Measurements from ENCODE around the gene PDHA1.

Gene PDHA1

DNA sequence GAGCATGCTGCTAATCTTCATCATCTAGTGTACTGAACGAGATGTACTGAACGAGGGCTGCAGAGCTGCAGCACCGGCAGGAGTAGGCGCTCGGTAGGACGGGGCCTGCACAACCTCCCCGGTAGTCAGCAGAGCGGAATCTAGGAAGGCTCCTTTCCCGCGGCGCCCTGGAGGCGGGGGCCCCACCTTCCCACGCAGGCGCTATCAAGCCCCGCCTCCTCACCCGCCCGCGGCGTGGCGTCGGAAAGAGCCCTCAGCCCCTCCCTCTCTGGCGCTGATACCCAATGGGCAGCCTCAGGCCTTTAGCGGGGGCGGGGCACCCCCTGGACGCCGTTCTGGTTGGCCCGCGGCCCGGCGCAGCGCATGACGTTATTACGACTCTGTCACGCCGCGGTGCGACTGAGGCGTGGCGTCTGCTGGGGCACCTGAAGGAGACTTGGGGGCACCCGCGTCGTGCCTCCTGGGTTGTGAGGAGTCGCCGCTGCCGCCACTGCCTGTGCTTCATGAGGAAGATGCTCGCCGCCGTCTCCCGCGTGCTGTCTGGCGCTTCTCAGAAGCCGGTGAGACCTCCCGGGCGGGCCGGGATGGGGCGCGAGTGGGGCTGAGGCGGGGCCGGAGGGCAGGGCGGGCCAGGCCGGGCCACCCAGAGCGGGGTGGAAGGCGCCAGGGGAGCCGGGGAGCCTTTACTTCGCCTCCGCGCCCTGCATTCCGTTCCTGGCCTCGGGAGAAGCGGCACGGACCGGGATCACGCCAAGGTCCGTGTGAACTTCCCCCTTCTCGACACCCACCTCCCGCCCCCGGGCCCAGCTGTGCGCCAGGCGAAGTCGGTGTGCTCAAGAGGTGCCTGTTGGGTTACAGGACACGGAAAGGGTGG lies at the start of gene PDHA1:
Gene PDHA1, plus strand, starts transcription at position 393 of the 874 bp plus-strand sequence. Its CDS starts 111 bp downstream, at position 504.
- H3K9me3 ChIP-seq (ENCODE audit: control insufficient read depth, insufficient read depth, low read length) = peaks cover 2% of the 10 kb centered on the region
- peak within 1 kb of the TSS; percentile 53 for H3K9ac ChIP-seq (ENCODE audit: low read depth, low read length)
- H3K27me3 ChIP-seq (ENCODE audit: control insufficient read depth, insufficient read depth, low read length) = no peaks in the 10 kb centered on the region
- peak within 1 kb of the TSS; percentile 77 for H3K27ac ChIP-seq (ENCODE audit: low read depth, low read length)
- peak within 1 kb of the TSS; percentile 77 for H3K4me3 ChIP-seq (ENCODE audit: low read depth, low read length)
- H3K36me3 ChIP-seq (ENCODE audit: control insufficient read depth, insufficient read depth, low read length) = no peaks in the 10 kb centered on the region
- no peaks in the 10 kb centered on the region for H3K4me1 ChIP-seq (ENCODE audit: control insufficient read depth, insufficient read depth, low read length)

GRCh38 chrX:19303256-19303880 lies 40.4 kb upstream of the PDHA1 start:
- H3K36me3 ChIP-seq (ENCODE audit: control insufficient read depth, insufficient read depth, low read length) = no peaks in the 10 kb centered on the region
- no peaks in the 10 kb centered on the region for H3K27me3 ChIP-seq (ENCODE audit: control insufficient read depth, insufficient read depth, low read length)
- H3K9ac ChIP-seq (ENCODE audit: low read depth, low read length) = no peak overlapping the region
- no peaks in the 10 kb centered on the region for H3K4me1 ChIP-seq (ENCODE audit: control insufficient read depth, insufficient read depth, low read length)
- no peak overlapping the region for H3K4me3 ChIP-seq (ENCODE audit: low read depth, low read length)
- no peak overlapping the region for H3K27ac ChIP-seq (ENCODE audit: low read depth, low read length)
- H3K9me3 ChIP-seq (ENCODE audit: control insufficient read depth, insufficient read depth, low read length) = peaks cover 5% of the 10 kb centered on the region; the same call in 1 of the 2 replicates

GRCh38 chrX:19326567-19326966 lies 17.2 kb upstream of the PDHA1 start:
- no peak overlapping the region for H3K4me3 ChIP-seq (ENCODE audit: low read depth, low read length)
- no peak overlapping the region for H3K9ac ChIP-seq (ENCODE audit: low read depth, low read length)
- H3K27ac ChIP-seq (ENCODE audit: low read depth, low read length) = no peak overlapping the region
- H3K4me1 ChIP-seq (ENCODE audit: control insufficient read depth, insufficient read depth, low read length) = no peaks in the 10 kb centered on the region
- H3K27me3 ChIP-seq (ENCODE audit: control insufficient read depth, insufficient read depth, low read length) = no peaks in the 10 kb centered on the region
- H3K9me3 ChIP-seq (ENCODE audit: control insufficient read depth, insufficient read depth, low read length) = peaks cover 11% of the 10 kb centered on the region; the same call in 1 of the 2 replicates
- H3K36me3 ChIP-seq (ENCODE audit: control insufficient read depth, insufficient read depth, low read length) = no peaks in the 10 kb centered on the region

DNA sequence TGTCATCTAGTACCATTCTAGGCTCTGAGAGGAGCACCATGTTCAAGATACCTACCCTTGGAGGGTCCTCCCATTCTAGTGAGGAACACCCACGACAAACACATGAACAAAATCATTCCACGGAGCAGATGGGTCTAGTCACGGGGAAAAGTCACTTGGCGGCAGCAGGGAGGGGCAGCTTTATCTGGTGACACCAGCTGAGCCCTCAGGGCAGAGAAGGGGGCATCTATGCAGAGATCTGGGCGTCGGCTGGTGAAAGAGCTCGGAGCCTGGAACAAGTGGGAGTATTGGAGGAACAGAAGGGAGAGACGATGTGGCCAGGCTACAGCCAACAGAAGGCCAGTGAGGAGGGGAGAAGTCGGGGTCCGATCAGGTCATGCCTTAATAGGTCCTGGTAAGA lies 11.9 kb upstream of the PDHA1 start:
- peaks cover 41% of the 10 kb centered on the region for H3K9me3 ChIP-seq (ENCODE audit: control insufficient read depth, insufficient read depth, low read length)
- no peaks in the 10 kb centered on the region for H3K36me3 ChIP-seq (ENCODE audit: control insufficient read depth, insufficient read depth, low read length)
- H3K4me3 ChIP-seq (ENCODE audit: low read depth, low read length) = no peak overlapping the region
- H3K9ac ChIP-seq (ENCODE audit: low read depth, low read length) = no peak overlapping the region
- H3K27ac ChIP-seq (ENCODE audit: low read depth, low read length) = no peak overlapping the region
- no peaks in the 10 kb centered on the region for H3K27me3 ChIP-seq (ENCODE audit: control insufficient read depth, insufficient read depth, low read length)
- H3K4me1 ChIP-seq (ENCODE audit: control insufficient read depth, insufficient read depth, low read length) = no peaks in the 10 kb centered on the region; the same call in 1 of the 2 replicates

DNA sequence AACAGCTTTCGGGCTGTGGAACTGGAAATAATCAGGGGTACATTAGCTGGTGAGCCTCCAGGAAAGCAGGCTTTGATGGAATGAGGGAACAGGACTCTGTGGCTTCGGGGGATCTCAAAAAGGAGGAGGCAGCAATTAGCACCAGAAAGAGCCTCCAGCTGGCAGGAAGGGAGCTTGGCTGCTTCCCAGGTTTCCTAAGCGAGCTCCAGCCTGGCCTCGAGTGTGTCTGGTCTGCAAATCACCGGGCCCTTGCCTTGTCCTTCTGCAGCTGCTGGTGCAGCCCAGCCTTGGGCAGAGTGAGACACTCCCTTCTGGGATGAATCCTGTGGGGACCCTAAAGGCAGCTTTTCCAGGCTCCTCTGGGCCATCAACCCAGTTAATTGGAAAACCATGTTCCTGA lies 10.7 kb upstream of the PDHA1 start:
- Histone ChIP-seq H3K9ac (ENCODE audit: low read depth, low read length) (no peak overlapping the region), H3K4me3 (ENCODE audit: low read depth, low read length) (no peak overlapping the region), H3K36me3 (ENCODE audit: control insufficient read depth, insufficient read depth, low read length) (no peaks in the 10 kb centered on the region), H3K4me1 (ENCODE audit: control insufficient read depth, insufficient read depth, low read length) (no peaks in the 10 kb centered on the region; the same call in 1 of the 2 replicates), H3K27ac (ENCODE audit: low read depth, low read length) (no peak overlapping the region), H3K9me3 (ENCODE audit: control insufficient read depth, insufficient read depth, low read length) (peaks cover 43% of the 10 kb centered on the region), H3K27me3 (ENCODE audit: control insufficient read depth, insufficient read depth, low read length) (no peaks in the 10 kb centered on the region)

GRCh38 chrX:19334945-19335626 lies 8.6 kb upstream of the PDHA1 start:
- H3K27me3 ChIP-seq (ENCODE audit: control insufficient read depth, insufficient read depth, low read length) = no peaks in the 10 kb centered on the region
- no peak overlapping the region for H3K9ac ChIP-seq (ENCODE audit: low read depth, low read length)
- no peaks in the 10 kb centered on the region; the same call in 1 of the 2 replicates for H3K4me1 ChIP-seq (ENCODE audit: control insufficient read depth, insufficient read depth, low read length)
- H3K4me3 ChIP-seq (ENCODE audit: low read depth, low read length) = no peak overlapping the region
- H3K9me3 ChIP-seq (ENCODE audit: control insufficient read depth, insufficient read depth, low read length) = peaks cover 45% of the 10 kb centered on the region
- H3K36me3 ChIP-seq (ENCODE audit: control insufficient read depth, insufficient read depth, low read length) = no peaks in the 10 kb centered on the region
- H3K27ac ChIP-seq (ENCODE audit: low read depth, low read length) = no peak overlapping the region

GRCh38 chrX:19342331-19342906 lies 1.3 kb upstream of the PDHA1 start:
- Histone ChIP-seq H3K9me3 (ENCODE audit: control insufficient read depth, insufficient read depth, low read length) (peaks cover 2% of the 10 kb centered on the region), H3K27me3 (ENCODE audit: control insufficient read depth, insufficient read depth, low read length) (no peaks in the 10 kb centered on the region), H3K36me3 (ENCODE audit: control insufficient read depth, insufficient read depth, low read length) (no peaks in the 10 kb centered on the region), H3K4me3 (ENCODE audit: low read depth, low read length) (no peak overlapping the region), H3K4me1 (ENCODE audit: control insufficient read depth, insufficient read depth, low read length) (no peaks in the 10 kb centered on the region), H3K9ac (ENCODE audit: low read depth, low read length) (no peak overlapping the region), H3K27ac (ENCODE audit: low read depth, low read length) (no peak overlapping the region)

- Histone ChIP-seq H3K9ac (ENCODE audit: low read depth, low read length) (peak overlapping the region; percentile 53; the same call in 1 of the 2 replicates), H3K4me1 (ENCODE audit: control insufficient read depth, insufficient read depth, low read length) (no peaks in the 10 kb centered on the region), H3K27ac (ENCODE audit: low read depth, low read length) (peak overlapping the region; percentile 77), H3K9me3 (ENCODE audit: control insufficient read depth, insufficient read depth, low read length) (peaks cover 2% of the 10 kb centered on the region), H3K27me3 (ENCODE audit: control insufficient read depth, insufficient read depth, low read length) (no peaks in the 10 kb centered on the region), H3K36me3 (ENCODE audit: control insufficient read depth, insufficient read depth, low read length) (no peaks in the 10 kb centered on the region), H3K4me3 (ENCODE audit: low read depth, low read length) (peak overlapping the region; percentile 66)
Observed at GRCh38 chrX:19343085-19343534, 617 bp upstream of the PDHA1 start.

- peak overlapping the region; percentile 77 for H3K4me3 ChIP-seq (ENCODE audit: low read depth, low read length)
- no peak overlapping the region for H3K27ac ChIP-seq (ENCODE audit: low read depth, low read length)
- H3K9ac ChIP-seq (ENCODE audit: low read depth, low read length) = no peak overlapping the region
- peaks cover 2% of the 10 kb centered on the region for H3K9me3 ChIP-seq (ENCODE audit: control insufficient read depth, insufficient read depth, low read length)
- H3K4me1 ChIP-seq (ENCODE audit: control insufficient read depth, insufficient read depth, low read length) = no peaks in the 10 kb centered on the region
- H3K27me3 ChIP-seq (ENCODE audit: control insufficient read depth, insufficient read depth, low read length) = no peaks in the 10 kb centered on the region
- 0 out of 2 replicates have a peak, but pooled peaks cover 1% of the 10 kb centered on the region for H3K36me3 ChIP-seq (ENCODE audit: control insufficient read depth, insufficient read depth, low read length)
Observed at GRCh38 chrX:19344661-19345060, 934 bp downstream of the PDHA1 start.

DNA sequence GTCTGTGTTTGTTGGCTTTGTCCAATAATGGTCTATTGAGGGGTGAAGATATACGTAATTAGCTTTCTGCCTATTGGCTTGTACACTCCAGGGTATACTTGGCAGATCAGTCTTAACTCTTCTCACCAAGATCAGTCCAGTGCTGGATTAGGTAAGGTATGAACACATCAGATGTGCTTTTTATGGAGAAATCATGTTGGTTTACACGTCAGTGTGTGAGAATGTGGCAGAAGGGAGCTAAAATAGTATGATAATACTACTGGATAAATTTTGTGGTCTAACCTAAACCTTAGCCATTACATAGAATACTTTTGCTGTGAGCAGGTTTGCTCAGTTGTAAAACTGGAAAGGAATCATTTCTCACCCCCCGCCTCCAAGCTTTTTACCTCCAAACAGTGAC lies 4.2 kb downstream of the PDHA1 start:
- Histone ChIP-seq H3K9ac (ENCODE audit: low read depth, low read length) (no peak overlapping the region), H3K27me3 (ENCODE audit: control insufficient read depth, insufficient read depth, low read length) (no peaks in the 10 kb centered on the region), H3K9me3 (ENCODE audit: control insufficient read depth, insufficient read depth, low read length) (0 out of 2 replicates have a peak, but pooled peaks cover 2% of the 10 kb centered on the region), H3K4me1 (ENCODE audit: control insufficient read depth, insufficient read depth, low read length) (no peaks in the 10 kb centered on the region), H3K27ac (ENCODE audit: low read depth, low read length) (no peak overlapping the region), H3K36me3 (ENCODE audit: control insufficient read depth, insufficient read depth, low read length) (peaks cover 25% of the 10 kb centered on the region), H3K4me3 (ENCODE audit: low read depth, low read length) (no peak overlapping the region)

Data from HUES48 (cell line).